GM19099 (cell line): ENCODE data around the gene IFNLR1.

ENCODE experiments used
- POLR2A ChIP-seq: IDR thresholded peaks from 3 replicates; pipeline ENCODE4 v1.6.1; 2011; ENCODE audit warnings: low read depth; ENCODE audit not compliant: insufficient read length; ENCODE audit errors: extremely low read depth

The IFNLR1 gene

GRCh38 chr1:24127134-24127800 is 59.8 kb downstream of the IFNLR1 start:
- no peak for TF ChIP-seq POLR2A

GRCh38 chr1:24126672-24127023 is 60.4 kb downstream of the IFNLR1 start:
- no peak for TF ChIP-seq POLR2A

- TF ChIP-seq POLR2A, result no peak
Observed at GRCh38 chr1:24126018-24126671, 60.9 kb downstream of the IFNLR1 start.

GRCh38 chr1:24125456-24125855 is 61.6 kb downstream of the IFNLR1 start:
- TF ChIP-seq POLR2A, result no peak

GRCh38 chr1:24124980-24125379 is 62.1 kb downstream of the IFNLR1 start:
- TF ChIP-seq POLR2A, result no peak

- no peak for TF ChIP-seq POLR2A
Observed at GRCh38 chr1:24123611-24124010, 63.5 kb downstream of the IFNLR1 start.

GRCh38 chr1:24122776-24123175 is 64.3 kb downstream of the IFNLR1 start:
- TF ChIP-seq POLR2A, result no peak

GRCh38 chr1:24121406-24121805 is 65.7 kb downstream of the IFNLR1 start:
- no peak for TF ChIP-seq POLR2A

- TF ChIP-seq POLR2A, result no peak
Observed at GRCh38 chr1:24120965-24121364, 66.1 kb downstream of the IFNLR1 start.

- TF ChIP-seq POLR2A, result no peak
Observed at GRCh38 chr1:24119859-24120756, 67.0 kb downstream of the IFNLR1 start.

- TF ChIP-seq POLR2A, result no peak
Observed at GRCh38 chr1:24119489-24119858, 67.6 kb downstream of the IFNLR1 start.

GRCh38 chr1:24118410-24119242 is 68.5 kb downstream of the IFNLR1 start:
- no peak for TF ChIP-seq POLR2A

GRCh38 chr1:24117722-24118409 is 69.2 kb downstream of the IFNLR1 start:
- TF ChIP-seq POLR2A, result no peak

- TF ChIP-seq POLR2A, result no peak
Observed at GRCh38 chr1:24117132-24117531, 70.0 kb downstream of the IFNLR1 start.
